NCI-H2081 (cell line): ENCODE measurements around the gene FAM227B.
"Not testable (repeated sequence)": the region's sequence is repeated elsewhere in the genome, so short reads cannot be mapped to it uniquely, and the experiment has no call there.

Experiments used
- DNase-seq, 2 experiments: peaks; one replicate each; lab custom pipeline; 2025; lab: John Stamatoyannopoulos, UW

The FAM227B gene

GRCh38 chr15:49610157-49610918 lies 10.3 kb downstream of the FAM227B start:
- DNase-seq = no peak

GRCh38 chr15:49606594-49606993 lies 14.0 kb downstream of the FAM227B start:
- DNase-seq = no peak

GRCh38 chr15:49605588-49605987 lies 15.0 kb downstream of the FAM227B start:
- no peak for DNase-seq

- DNase-seq = no peak
Observed at GRCh38 chr15:49604625-49605409, 15.8 kb downstream of the FAM227B start.

GRCh38 chr15:49592829-49593316 lies 27.7 kb downstream of the FAM227B start:
- not testable (repeated sequence) for DNase-seq

GRCh38 chr15:49589030-49589429 lies 31.6 kb downstream of the FAM227B start:
- DNase-seq = no peak

- no peak for DNase-seq
Observed at GRCh38 chr15:49573421-49573820, 47.2 kb downstream of the FAM227B start.

- DNase-seq = no peak
Observed at GRCh38 chr15:49570672-49571071, 49.9 kb downstream of the FAM227B start.

GRCh38 chr15:49570174-49570573 lies 50.4 kb downstream of the FAM227B start:
- DNase-seq = no peak

GRCh38 chr15:49560045-49560444 lies 60.6 kb downstream of the FAM227B start:
- DNase-seq = no peak

- no peak for DNase-seq
Observed at GRCh38 chr15:49558929-49559328, 61.7 kb downstream of the FAM227B start.

- DNase-seq = no peak
Observed at GRCh38 chr15:49556437-49556836, 64.2 kb downstream of the FAM227B start.

- DNase-seq = not testable (repeated sequence)
Observed at GRCh38 chr15:49550342-49550741, 70.3 kb downstream of the FAM227B start.

- DNase-seq = no peak
Observed at GRCh38 chr15:49538520-49538919, 82.1 kb downstream of the FAM227B start.

GRCh38 chr15:49530092-49530491 lies 90.5 kb downstream of the FAM227B start:
- no peak for DNase-seq

- no peak for DNase-seq
Observed at GRCh38 chr15:49528289-49528688, 92.3 kb downstream of the FAM227B start.

GRCh38 chr15:49521802-49522201 lies 98.8 kb downstream of the FAM227B start:
- no peak for DNase-seq

- DNase-seq = not testable (repeated sequence)
Observed at GRCh38 chr15:49512739-49513138, 107.9 kb downstream of the FAM227B start.

GRCh38 chr15:49507261-49507660 lies 113.4 kb downstream of the FAM227B start:
- DNase-seq = no peak

GRCh38 chr15:49506341-49506740 lies 114.3 kb downstream of the FAM227B start:
- DNase-seq = no peak

GRCh38 chr15:49501586-49501985 lies 119.0 kb downstream of the FAM227B start:
- no peak for DNase-seq

- no peak for DNase-seq
Observed at GRCh38 chr15:49495993-49496753, 124.4 kb downstream of the FAM227B start.
